HL-60/S4 (cell line): ENCODE measurements around the gene ATP11A.

ENCODE experiments used
- in situ Hi-C: fragments of 300-500 bp; cut with MboI; formaldehyde crosslinking; loops from 2 replicates; pipeline ENCODE4 v1.14.3; 2022; ENCODE audit warnings: low sequenced_read_pairs

The ATP11A gene

DNA sequence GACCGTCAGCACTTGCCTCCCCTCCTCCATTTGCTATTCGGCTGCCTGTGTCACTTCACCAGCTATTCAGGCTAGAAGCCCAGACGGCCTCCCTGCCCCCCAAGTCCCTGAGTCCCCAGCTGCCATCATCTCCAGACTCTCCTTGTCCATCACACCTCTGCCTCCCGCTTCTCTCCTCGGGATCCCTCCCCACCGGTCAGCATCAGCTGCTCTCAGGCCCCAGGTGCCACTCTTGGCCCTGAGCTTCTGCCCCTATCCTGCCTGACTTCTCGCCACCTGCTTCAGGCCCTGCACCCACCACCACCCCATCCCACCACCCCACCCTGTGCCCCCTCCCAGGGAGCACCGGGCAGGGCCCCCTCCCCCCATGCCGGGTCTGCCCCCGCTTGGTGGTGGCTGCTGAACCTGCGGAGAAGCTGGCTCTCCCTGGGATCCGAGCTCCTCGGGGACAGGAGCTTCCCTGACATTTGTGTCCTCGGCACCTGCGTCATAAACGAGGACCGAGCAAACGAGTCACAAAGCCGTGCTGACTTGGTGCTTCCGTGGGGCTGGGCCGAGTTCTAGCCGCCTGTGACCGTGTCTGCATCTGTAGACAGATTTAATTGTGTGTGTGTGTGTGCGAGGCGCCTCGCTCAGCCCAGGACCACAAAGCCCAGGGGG lies 208.9 kb downstream of the ATP11A start:
- in situ Hi-C loops, result no loop called here

DNA sequence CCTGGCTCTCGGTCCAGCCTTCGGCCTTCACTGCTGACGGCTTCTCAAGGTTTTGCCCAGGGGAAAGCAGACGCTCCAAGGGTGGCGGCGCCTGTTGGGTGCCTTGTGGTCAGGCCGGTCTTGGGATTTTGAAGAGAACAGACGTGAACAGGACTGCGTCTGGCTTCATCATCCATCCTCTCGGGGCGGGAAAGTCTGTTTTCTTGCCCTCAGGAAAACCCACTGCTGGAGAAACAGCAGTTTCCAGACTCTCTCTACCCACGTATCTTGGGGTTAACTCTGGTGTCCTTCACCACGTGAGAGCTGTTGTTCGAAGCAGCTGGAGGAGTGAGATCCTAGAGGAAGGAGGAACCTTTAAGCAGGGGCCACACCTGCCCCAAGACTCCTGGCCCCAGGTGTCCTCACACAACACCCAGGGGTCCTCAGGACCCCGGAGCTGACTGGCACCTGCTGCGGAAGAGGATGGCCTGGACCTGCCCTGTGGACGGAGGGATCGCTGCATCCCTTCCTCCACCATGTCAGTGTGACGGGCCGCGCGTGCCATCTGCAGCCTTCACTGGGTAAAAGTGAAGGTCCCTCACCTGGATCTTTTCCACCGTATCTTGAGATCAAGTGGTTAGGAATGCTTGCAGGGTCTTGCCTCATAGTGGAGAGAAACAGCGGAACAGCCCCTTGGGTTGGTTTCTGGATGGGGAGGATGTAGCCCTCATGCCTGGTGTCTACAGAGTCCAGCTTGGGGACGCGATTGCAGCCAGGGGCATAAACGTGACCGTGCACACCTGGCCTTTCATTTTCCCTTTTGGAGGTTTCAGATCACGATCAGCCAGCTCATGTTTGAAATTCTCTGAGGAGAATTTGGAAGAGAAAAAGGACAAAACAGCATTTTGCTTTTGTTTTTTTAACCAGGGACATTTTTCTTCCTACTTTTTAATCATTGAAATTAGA lies 209.7 kb downstream of the ATP11A start:
- in situ Hi-C loops, result no loop called here

DNA sequence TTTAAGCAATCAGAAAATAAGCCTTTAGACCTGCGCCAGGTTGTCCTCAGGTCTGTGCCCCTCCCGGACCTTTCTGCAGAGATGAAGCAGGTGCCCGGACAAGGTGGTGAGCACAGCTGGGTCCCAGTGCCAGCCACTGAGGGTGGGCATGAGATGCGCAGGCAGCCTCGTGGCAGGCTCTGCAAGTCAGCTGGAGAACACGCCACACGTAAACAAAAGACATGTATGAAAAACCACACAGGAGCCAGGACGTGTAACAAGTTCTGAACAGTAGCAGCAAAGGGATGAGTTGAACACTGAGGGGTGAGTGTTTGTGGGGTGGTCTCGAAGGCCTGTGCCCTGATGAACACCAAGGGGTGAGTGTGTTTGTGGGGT lies 210.4 kb downstream of the ATP11A start:
- in situ Hi-C loops, result no loop called here

DNA sequence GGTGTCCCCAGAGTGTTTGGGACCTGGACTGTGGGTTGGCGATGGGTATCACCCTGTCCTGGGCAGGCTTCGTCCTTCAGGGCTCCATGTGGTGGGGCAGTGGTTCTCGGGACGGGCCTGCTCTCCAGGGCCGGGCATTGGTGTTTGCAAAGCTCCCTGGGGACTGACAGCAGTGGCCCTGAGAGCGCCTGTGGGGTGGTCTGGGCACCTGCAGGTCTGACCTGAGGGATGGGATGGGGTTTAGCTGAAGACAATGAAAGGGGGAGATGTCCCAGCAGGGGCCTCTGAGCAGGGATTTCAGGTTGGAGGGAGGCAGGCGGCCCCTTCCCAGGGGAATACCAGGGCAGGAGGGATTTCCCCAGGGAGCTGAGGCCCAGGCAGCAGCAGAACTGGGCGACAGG lies 210.9 kb downstream of the ATP11A start:
- in situ Hi-C loops, result no loop called here

- in situ Hi-C loops, result no loop called here
Observed at GRCh38 chr13:112902101-112902651, 212.3 kb downstream of the ATP11A start.

DNA sequence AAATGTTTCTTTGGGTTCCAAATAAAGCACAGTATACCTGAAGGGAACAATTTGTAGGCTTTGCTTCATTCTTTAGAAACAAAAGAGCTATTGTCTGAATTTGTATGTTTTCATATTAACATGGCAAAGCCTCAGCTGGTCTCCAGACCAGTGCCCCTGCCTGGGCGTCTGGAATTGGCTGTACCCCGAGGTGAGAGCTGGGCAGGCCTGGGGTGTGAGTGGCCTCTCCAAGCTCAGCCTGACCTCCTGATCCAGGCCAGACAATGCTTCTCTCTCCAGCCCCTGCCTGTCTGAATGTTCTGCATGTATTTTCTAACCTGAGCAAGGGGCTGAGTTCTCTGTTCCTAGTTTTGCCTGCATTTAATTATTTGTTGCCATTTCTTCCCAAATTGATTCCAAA lies 212.8 kb downstream of the ATP11A start:
- in situ Hi-C loops, result no loop called here

DNA sequence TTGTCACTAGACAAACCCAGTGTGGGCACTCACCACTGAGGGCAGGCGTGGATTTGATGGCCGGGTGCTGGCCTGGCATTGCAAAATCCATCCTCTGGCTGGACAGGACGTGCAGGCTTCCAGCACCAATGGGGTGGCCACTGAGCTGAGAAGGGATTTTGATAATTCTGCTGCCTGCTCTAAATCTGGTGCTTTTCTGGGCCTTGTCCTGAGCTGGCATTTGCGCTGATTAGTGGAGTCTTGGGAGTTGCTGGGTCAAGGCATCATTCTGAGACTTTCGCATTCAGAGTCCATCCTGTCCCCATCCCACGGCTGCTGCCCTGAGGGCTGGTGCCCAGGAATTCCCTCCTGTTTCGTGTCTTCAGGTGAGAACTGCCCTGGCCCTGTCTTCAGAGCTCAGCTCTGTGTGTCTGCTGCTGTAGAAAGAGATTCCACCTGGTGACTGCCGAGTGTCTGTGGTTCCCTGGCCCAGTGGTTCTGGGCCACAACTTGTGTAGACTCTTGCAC lies 213.3 kb downstream of the ATP11A start:
- in situ Hi-C loops, result no loop called here

GRCh38 chr13:112903606-112904195 lies 213.9 kb downstream of the ATP11A start:
- in situ Hi-C loops, result no loop called here

- in situ Hi-C loops, result no loop called here
Observed at GRCh38 chr13:112904436-112904960, 214.7 kb downstream of the ATP11A start.

GRCh38 chr13:112905086-112905485 lies 215.2 kb downstream of the ATP11A start:
- in situ Hi-C loops, result no loop called here

- in situ Hi-C loops, result no loop called here
Observed at GRCh38 chr13:112905619-112905989, 215.8 kb downstream of the ATP11A start.

DNA sequence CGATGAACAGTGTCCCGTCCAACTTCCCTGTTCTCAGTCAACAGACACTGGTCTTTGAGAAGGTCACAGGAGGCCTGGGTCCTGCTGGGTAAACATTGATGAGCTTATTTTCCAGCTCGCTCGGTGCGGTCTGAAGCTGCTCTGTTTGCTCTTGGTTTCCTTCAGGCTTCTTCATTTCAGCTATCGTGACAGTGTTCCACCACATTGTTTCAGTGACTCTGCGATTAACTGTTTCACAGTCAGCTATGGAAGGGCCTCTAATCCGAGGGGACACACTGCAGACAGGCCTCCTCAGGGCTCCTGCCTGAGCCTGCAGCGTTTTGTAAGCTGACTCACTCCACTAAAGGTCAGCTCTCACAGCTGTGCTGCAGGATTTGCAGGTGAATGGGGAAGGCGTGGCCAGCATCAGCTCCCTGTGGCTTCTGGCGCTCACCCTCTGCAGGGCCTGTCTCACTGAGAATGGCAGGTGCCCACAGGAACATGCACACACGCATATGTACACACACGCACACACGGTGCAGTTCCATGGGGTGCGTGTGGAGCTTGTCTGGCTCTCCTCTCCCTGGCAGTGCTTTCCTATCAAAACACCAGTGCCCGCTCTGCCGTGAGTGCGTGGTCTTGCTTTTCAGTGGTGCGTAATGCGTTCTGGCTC lies 216.3 kb downstream of the ATP11A start:
- in situ Hi-C loops, result no loop called here

DNA sequence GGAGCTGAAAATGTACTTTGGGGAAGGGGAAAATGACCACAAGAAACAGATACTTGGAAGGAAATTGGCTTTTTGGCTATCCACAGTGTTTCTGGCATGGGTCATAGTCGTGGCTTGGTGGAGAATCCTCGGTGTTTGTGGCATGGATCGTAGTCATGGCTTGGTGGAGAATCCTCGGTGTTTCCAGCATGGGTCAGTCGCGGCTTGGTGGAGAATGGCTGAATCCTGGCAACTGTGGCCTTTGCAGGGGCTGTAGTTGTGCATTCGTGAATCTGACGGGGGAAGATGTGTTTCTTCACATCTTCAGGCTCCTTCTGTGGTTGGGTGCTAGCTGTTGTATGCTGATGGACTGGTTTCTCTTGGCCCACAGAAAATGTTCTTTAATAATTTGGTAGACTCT lies 217.4 kb downstream of the ATP11A start:
- in situ Hi-C loops, result no loop called here

DNA sequence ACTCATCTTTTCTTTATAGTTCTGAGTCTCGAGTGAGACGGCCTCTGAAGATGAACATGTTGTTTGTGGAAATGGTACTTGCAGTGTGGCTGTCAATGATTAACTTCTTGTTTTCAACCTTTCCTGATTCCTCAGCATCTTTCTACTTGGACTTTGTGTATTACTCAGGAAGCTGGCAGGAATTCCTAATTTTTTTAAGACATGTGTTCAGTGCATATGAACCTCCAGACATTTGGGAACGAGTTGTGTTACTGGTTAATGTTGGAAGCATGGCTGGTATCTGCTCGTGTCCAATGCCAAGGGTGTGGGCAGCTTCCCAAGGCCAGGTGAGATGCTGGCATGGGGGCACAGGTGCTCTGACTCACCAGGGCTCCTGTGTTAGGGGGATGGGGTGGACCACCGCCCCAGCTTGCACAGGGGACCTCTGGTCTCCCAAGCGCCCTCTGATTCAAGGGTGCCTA lies 218.1 kb downstream of the ATP11A start:
- in situ Hi-C loops, result no loop called here

DNA sequence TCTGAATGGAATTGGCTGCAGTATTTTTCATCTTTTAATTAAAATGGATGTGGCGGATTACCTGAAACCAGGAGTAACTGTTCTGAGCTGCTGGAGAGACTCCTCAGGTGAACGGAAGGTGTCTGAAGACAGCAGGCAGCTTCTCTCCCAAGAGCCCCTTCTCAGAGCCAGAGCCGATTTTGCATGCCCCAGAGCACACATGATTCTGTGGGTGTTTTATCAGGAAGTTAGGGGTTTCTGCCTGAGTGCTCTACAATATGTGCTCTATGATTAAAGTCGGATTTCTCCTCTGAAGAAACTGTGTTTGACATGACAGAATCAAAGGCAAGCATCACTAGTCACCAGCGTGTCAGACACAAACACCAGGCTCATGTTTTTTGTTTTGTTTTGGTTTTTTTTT lies 218.5 kb downstream of the ATP11A start:
- in situ Hi-C loops, result no loop called here

DNA sequence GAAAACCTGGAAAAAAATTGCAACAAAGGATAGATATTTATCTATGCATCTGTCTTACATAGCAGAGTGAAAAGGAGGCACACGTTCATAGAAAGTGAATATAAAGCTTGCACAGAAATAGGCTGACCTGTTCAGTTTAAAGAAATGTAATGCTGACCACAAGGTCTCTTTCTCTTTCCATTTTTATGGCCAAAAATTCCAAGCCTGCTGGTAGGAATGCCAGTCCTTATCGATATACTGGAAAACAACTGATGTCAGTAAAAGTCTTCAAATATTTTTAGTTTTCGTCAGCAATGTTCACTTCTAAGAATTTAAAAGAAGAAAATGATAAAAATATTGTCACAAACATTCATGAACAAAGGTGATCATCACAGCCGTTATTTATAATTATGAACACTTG lies 220.2 kb downstream of the ATP11A start:
- in situ Hi-C loops, result no loop called here

DNA sequence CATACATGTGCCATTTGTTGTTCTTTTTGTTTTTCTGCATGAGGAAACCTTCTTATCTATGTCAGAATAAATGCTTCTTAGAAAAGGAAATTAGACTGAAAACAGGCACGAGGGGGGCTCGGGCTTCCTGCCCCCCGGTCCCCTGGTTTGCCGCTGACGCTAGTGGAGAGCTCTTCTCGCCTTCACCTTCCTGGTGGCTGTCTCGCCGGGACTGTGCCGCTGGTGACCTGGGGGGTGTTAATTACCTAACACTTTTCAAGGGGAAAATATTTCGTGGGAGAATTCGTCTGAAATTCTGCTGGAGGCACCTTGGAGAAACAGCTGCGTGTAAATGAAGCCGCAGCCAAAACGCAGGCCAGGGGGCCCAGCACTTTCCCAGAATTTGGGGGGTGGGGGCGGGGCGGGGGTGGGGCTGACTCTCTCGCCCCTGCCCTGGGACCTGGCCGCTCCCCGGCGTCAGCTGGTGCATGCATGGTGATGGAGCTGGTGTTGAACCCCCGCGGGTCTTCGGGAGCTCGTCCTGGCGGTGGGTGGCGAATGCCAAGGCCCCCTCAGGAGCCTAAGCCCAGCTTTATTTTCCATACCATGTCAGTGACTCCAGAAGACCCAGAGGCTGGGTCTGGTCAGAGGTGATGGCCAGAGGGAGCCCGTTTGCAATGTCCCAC lies 220.9 kb downstream of the ATP11A start:
- in situ Hi-C loops, result no loop called here

DNA sequence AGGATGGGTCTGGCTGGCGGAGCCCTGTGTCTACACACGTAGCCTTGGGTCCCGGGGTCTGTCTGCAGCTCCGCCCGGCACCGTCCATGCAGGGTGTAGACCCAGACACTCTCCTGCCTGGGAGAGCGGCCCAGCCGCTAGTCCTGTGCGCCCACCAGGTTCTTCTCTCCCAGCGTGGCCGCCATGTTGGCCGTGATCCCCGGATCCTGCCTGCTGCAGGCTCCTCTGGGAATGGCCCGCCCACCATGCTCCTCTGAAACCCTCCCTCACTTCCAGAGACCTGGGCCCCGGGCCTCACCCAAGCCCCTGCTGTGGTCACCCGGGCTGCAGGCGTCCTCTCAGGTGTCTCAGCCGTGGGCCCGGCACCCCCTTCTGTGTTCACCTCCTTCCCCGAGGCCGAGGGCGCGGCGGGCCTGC lies 221.5 kb downstream of the ATP11A start:
- in situ Hi-C loops, result no loop called here

DNA sequence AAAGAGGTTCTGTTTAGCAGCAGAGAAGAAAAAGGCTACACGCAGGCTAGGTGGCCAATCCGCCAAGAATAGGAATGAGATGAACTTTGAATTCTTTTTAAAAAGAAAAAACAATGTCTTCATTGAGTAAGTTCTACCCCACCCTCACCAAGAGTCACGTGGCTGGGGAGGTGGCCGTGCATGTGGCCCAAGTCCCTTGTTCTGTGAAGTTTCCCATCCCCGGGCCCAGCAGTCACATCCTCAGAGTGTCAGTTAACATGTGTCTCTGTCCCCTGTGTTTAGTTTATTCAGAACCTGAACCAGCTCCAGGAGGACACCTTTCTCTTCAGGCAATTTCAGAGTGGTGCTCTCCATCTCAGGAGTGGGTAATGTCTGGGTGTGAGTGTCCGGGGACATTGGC lies 222.0 kb downstream of the ATP11A start:
- in situ Hi-C loops, result no loop called here
